Transverse colon (tissue), 4 donors: ENCODE measurements around the gene PTPRN2. TPM values are rescaled to one million over a fixed set of nuclear protein-coding genes. Genes with fewer than 3 reads are reported as not detected.

ENCODE experiments used
- DNase-seq: peaks from one replicate; pipeline ENCODE4 v3.0.0-alpha.2; 2019
- H3K27ac ChIP-seq, 4 donors: fragments of 200-600 bp; sonication (generic); 2 replicates each; pipeline ENCODE4 v1.5.1; 2016 to 2018; ENCODE audit warnings: inconsistent platforms in 4 of 4
- H3K27me3 ChIP-seq: fragments of 200-600 bp; sonication (generic); 2 replicates; pipeline ENCODE4 v1.5.1; 2017; ENCODE audit warnings: inconsistent platforms
- H3K36me3 ChIP-seq, 4 donors: fragments of 200-600 bp; sonication (generic); 2 replicates each; pipeline ENCODE4 v1.5.1; 2017 to 2019; ENCODE audit warnings: inconsistent platforms in 4 of 4
- H3K4me1 ChIP-seq, 4 donors: fragments of 200-600 bp; sonication (generic); 2 replicates each; pipeline ENCODE4 v1.5.1; 2017 to 2020; ENCODE audit warnings: inconsistent platforms in 4 of 4
- H3K4me3 ChIP-seq, 4 donors: fragments of 200-600 bp; sonication (generic); 1 replicate in 1 of 4; 2 replicates in 3 of 4; pipeline versions ENCODE4 v1.5.1 to v1.6.1; 2017 to 2019; ENCODE audit warnings: inconsistent platforms in 4 of 4
- H3K9me3 ChIP-seq, 2 donors: fragments of 200-600 bp; sonication (generic); 2 replicates each; pipeline ENCODE4 v1.5.1; 2017 to 2019; ENCODE audit warnings: inconsistent platforms in 2 of 2
- EP300 ChIP-seq: sonication (generic); formaldehyde crosslinking; IDR thresholded peaks from one replicate; pipeline ENCODE4 v1.6.1; 2017; ENCODE audit warnings: antibody characterized with exemption, low read depth
- POLR2A ChIP-seq: fragments of 450-650 bp; IDR thresholded peaks from one replicate; pipeline ENCODE4 v1.6.1; 2016; ENCODE audit warnings: antibody characterized with exemption, mild to moderate bottlenecking, moderate library complexity
- POLR2AphosphoS5 ChIP-seq, 3 donors: sonication (generic); formaldehyde crosslinking; IDR thresholded peaks; one replicate each; pipeline ENCODE4 v1.6.1; 2016; ENCODE audit warnings: antibody characterized with exemption in 3 of 3
- WGBS, 2 donors: methylation state at CpG; one replicate each; pipeline ENCODE4 v1.1.5; 2018; ENCODE audit warnings: low coverage in 1 of 2; 5-methylcytosine and 5-hydroxymethylcytosine counted together
- in situ Hi-C, 4 donors: fragments of 200-750 bp; cut with MboI; loops; one replicate each; pipeline versions ENCODE4 v1.15.0 to v1.15.1; 2017; ENCODE audit warnings: low sequenced_read_pairs in 3 of 4, low pct_ligation_motif_present in 1 of 4, low pct_unique_long_range_greater_than_20kb in 1 of 4
- intact Hi-C: fragments of 100-400 bp; cut with DNase I; formaldehyde crosslinking; loops from one replicate; pipeline ENCODE4 v1.15.1; 2023; ENCODE audit warnings: low total_unique reads
- total RNA-seq, 4 donors: library from RNA; depleted of rRNA; stranded (reverse); fragments of >200 nt; gene quantifications; one replicate each; pipeline ENCODE4 v1.1.0, GENCODE V29; 2016
- TF ChIP-seq, protein P1 (sequence below), 5 experiments: fragments of 200-600 bp in 3 of 5; fragments of 450-650 bp in 2 of 5; sonication (generic) in 3 of 5; IDR thresholded peaks; 1 replicate in 2 of 5; 2 replicates in 3 of 5; pipeline ENCODE4 v1.5.1; 2016 to 2017; ENCODE audit warnings: antibody characterized with exemption in 5 of 5, inconsistent platforms in 3 of 5, mild to moderate bottlenecking in 2 of 5, moderate library complexity in 1 of 5

The PTPRN2 gene
- total RNA-seq, 4 donors from 2014 or later = 15.4 to 31.1 (median 21.8) TPM

DNA sequence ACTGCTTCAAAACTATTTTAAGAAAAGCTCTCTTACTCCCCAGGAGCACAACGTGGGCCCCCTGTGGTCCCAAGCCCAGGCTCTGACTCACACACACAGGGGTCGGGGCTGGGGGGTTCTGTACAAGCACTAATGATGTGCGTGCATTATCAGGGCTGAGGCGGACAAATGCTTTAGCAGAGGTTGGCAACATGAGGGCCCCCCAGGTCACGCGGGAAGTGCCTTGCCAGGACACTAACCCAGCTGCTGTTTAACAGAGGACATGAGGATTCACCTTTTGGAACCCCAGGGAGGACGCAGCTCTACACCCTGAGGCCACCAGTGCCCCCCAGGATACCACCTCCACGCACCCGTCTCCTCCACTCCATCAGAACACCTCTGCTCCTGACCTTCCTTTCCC lies 908.0 kb downstream of the PTPRN2 start:
- Histone ChIP-seq H3K36me3 (no peaks in the 10 kb centered on the region), H3K4me1 (peaks cover 0 to 9% (median 4%) of the 10 kb centered on the region in 4 donors), H3K27me3 (peaks cover 76% of the 10 kb centered on the region), H3K9me3 (no peaks in the 10 kb centered on the region), H3K4me3 (no peak overlapping the region), H3K27ac (no peak overlapping the region)
- TF ChIP-seq, protein P1, sequence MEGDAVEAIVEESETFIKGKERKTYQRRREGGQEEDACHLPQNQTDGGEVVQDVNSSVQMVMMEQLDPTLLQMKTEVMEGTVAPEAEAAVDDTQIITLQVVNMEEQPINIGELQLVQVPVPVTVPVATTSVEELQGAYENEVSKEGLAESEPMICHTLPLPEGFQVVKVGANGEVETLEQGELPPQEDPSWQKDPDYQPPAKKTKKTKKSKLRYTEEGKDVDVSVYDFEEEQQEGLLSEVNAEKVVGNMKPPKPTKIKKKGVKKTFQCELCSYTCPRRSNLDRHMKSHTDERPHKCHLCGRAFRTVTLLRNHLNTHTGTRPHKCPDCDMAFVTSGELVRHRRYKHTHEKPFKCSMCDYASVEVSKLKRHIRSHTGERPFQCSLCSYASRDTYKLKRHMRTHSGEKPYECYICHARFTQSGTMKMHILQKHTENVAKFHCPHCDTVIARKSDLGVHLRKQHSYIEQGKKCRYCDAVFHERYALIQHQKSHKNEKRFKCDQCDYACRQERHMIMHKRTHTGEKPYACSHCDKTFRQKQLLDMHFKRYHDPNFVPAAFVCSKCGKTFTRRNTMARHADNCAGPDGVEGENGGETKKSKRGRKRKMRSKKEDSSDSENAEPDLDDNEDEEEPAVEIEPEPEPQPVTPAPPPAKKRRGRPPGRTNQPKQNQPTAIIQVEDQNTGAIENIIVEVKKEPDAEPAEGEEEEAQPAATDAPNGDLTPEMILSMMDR (IDR thresholded peaks at IDR 0.05) = no peak
- TF ChIP-seq POLR2AphosphoS5 (IDR thresholded peaks at IDR 0.05) = no peak
- 85 to 86% methylated on average over 2 to 9 of the region's 9 CpGs for WGBS, 2 donors
- intact Hi-C loops = no loop called here
- in situ Hi-C loops = no loop called here
- no peak for DNase-seq

DNA sequence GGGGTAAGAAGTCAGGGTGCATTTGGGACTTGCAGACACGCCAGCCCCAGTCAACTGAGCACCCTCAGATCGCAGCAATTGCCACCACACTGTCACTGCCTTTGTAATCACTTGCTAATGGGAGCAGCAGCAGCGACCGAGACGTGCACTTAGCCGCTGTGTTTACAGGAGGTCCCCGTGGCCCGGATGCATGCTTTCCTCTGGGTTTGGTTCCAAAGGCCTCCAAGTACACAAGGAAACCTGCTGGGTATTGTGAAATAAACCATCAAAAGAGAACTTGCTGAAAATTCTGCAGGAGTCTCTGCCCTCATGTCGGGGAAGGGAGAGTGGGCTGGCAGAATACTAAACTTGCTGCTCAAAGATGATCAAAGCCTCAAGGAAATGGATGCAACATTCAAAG lies 909.1 kb downstream of the PTPRN2 start:
- no peak overlapping the region for H3K27ac ChIP-seq
- intact Hi-C loops = no loop called here
- in situ Hi-C loops = no loop called here
- 33 to 68% methylated on average over 1 to 9 of the region's 9 CpGs for WGBS, 2 donors
- no peaks in the 10 kb centered on the region for H3K9me3 ChIP-seq
- no peaks in the 10 kb centered on the region for H3K36me3 ChIP-seq
- peaks cover 0 to 5% (median 0%) of the 10 kb centered on the region in 4 donors for H3K4me1 ChIP-seq
- TF ChIP-seq, protein P1 (IDR thresholded peaks at IDR 0.05) = no peak
- no peak for TF ChIP-seq EP300
- TF ChIP-seq POLR2AphosphoS5 (IDR thresholded peaks at IDR 0.05) = no peak
- TF ChIP-seq POLR2A = no peak
- no peak for DNase-seq
- no peak overlapping the region for H3K4me3 ChIP-seq
- peaks cover 65% of the 10 kb centered on the region for H3K27me3 ChIP-seq

DNA sequence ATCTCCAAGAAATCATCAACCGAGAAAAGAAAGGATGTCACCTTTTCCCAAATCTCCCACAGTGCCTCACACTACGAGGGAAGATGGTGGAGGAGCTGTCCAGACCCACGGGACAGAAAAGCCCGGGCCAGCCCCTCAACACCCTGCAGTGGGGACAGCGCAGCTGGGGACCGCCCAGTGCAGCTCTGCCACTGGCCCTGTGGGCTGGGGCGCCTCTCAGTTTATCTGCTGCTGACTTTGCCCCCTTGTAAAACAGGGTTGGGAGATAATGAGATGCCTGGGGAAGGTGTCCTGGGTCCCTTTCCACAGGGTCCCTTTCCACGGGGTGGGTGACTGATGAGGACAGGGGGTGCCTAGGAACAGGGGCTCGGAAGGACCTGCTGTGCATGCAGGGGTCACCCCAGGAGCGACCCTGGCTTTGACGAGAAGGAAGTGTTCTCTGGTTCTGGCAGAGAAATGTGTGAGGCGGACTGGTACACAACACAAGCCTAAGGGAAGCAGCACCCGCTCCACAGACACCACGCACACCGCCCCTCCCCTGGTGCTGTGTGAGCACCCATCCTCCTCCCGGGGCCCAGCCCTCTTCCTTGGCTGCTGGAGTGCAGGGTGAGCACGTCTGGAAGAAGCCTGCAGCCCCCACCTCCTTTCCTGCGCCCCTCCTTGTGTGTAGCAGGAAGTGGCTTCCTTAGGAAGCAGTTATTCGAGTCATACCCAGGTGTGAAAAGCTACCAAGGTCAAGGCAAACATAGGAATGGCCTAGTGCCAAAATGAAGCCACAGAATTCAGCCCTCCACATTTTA lies 911.0 kb downstream of the PTPRN2 start:
- WGBS, 2 donors = 37 to 45% methylated on average over 10 to 19 of the region's 19 CpGs
- TF ChIP-seq, protein P1 (IDR thresholded peaks at IDR 0.05) = no peak
- TF ChIP-seq POLR2AphosphoS5 (IDR thresholded peaks at IDR 0.05) (no peak), EP300 (no peak), POLR2A (no peak)
- Histone ChIP-seq H3K4me3 (no peak overlapping the region), H3K27me3 (peaks cover 46% of the 10 kb centered on the region), H3K9me3 (no peaks in the 10 kb centered on the region), H3K27ac (no peak overlapping the region), H3K36me3 (no peaks in the 10 kb centered on the region), H3K4me1 (peaks cover 0 to 5% (median 0%) of the 10 kb centered on the region in 4 donors)
- intact Hi-C loops (no loop called here), in situ Hi-C loops (no loop called here)
- no peak for DNase-seq

DNA sequence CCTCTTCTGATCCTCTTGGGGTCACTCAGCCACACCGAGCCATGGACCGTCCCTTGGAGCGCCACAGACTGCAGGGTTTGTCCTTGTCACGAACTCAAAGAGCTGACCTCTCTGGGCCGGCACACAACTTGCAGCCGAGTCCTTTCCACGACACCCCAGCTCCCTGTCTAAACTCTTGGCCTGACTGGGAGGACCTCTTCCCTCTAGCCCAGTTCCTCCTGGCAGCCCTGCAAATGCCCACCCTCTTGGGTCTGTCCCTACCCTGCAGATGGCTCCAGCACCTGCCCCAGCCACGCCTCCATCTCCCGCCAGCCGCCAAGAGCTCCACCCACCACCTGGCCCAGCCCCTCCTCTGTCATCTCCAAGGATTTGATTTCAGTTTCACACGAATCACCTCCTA lies 911.6 kb downstream of the PTPRN2 start:
- intact Hi-C loops = no loop called here
- no peak for DNase-seq
- Histone ChIP-seq H3K36me3 (no peaks in the 10 kb centered on the region), H3K27me3 (peaks cover 40% of the 10 kb centered on the region), H3K9me3 (no peaks in the 10 kb centered on the region), H3K27ac (no peak overlapping the region), H3K4me1 (peaks cover 0 to 5% (median 0%) of the 10 kb centered on the region in 4 donors), H3K4me3 (no peak overlapping the region)
- TF ChIP-seq, protein P1 (IDR thresholded peaks at IDR 0.05) = no peak
- TF ChIP-seq EP300 (no peak), POLR2A (no peak), POLR2AphosphoS5 (IDR thresholded peaks at IDR 0.05) (no peak)
- WGBS, 2 donors = 70% methylated on average over 11 of the region's 11 CpGs; no CpG with 5 or more reads in 1 of the 2 donors
- in situ Hi-C loops = no loop called here
